ENCODE data around the gene NEDD4L. TPM values are rescaled to one million over a fixed set of nuclear protein-coding genes. Genes with fewer than 3 reads are reported as not detected.

Gene NEDD4L
- total RNA-seq, 1 experiment from 2014 or later: 42.9 TPM

DNA sequence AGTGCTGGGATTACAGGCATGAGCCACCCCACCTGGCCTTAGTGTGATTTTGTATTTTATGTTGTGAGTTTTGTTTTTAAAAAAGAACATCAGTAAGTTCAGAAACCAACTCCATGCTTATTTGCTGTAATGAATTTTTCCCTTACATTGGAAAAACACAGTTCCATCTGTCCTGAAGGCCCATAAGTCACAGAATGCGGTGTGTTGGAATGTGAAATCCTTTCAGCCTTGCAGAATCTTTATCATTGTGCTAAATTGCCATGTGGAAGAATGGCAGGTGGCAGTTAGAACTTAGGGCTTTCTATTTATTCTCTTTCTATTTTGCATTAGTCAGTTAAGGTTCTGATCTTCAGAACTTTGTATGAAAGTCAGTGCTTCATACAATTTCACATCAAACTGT is 52.6 kb downstream of the NEDD4L start:
- no TSS peak for BruUV-seq (replicated peaks)
- no peak overlapping the region for H3K4me3 ChIP-seq (ENCODE audit: low read depth in 2 of 2, low read length in 2 of 2)
- CTCF ChIA-PET: no interaction called here
- no peak overlapping the region for H3K27ac ChIP-seq (ENCODE audit: low read length)
- POLR2A ChIA-PET: no interaction called here
- H3K4me1 ChIP-seq (ENCODE audit: control insufficient read depth, insufficient read depth, low read length): no peaks in the 10 kb centered on the region
- DNase-seq (ENCODE audit: low read depth, low spot score): no peak
- no peak for ATAC-seq
- TF ChIP-seq SIN3A (IDR thresholded peaks at IDR 0.05; ENCODE audit: borderline replicate concordance, insufficient read depth, low read depth, low read length): no peak
- TF ChIP-seq, protein P1, sequence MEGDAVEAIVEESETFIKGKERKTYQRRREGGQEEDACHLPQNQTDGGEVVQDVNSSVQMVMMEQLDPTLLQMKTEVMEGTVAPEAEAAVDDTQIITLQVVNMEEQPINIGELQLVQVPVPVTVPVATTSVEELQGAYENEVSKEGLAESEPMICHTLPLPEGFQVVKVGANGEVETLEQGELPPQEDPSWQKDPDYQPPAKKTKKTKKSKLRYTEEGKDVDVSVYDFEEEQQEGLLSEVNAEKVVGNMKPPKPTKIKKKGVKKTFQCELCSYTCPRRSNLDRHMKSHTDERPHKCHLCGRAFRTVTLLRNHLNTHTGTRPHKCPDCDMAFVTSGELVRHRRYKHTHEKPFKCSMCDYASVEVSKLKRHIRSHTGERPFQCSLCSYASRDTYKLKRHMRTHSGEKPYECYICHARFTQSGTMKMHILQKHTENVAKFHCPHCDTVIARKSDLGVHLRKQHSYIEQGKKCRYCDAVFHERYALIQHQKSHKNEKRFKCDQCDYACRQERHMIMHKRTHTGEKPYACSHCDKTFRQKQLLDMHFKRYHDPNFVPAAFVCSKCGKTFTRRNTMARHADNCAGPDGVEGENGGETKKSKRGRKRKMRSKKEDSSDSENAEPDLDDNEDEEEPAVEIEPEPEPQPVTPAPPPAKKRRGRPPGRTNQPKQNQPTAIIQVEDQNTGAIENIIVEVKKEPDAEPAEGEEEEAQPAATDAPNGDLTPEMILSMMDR (IDR thresholded peaks at IDR 0.05): no peak
- no peak for TF ChIP-seq POLR2AphosphoS5 (IDR thresholded peaks at IDR 0.05; ENCODE audit: low read depth, low read length)
- TF ChIP-seq TCF7L2 (IDR thresholded peaks at IDR 0.05; ENCODE audit: low read depth, low read length): no peak
- TF ChIP-seq, protein P2, sequence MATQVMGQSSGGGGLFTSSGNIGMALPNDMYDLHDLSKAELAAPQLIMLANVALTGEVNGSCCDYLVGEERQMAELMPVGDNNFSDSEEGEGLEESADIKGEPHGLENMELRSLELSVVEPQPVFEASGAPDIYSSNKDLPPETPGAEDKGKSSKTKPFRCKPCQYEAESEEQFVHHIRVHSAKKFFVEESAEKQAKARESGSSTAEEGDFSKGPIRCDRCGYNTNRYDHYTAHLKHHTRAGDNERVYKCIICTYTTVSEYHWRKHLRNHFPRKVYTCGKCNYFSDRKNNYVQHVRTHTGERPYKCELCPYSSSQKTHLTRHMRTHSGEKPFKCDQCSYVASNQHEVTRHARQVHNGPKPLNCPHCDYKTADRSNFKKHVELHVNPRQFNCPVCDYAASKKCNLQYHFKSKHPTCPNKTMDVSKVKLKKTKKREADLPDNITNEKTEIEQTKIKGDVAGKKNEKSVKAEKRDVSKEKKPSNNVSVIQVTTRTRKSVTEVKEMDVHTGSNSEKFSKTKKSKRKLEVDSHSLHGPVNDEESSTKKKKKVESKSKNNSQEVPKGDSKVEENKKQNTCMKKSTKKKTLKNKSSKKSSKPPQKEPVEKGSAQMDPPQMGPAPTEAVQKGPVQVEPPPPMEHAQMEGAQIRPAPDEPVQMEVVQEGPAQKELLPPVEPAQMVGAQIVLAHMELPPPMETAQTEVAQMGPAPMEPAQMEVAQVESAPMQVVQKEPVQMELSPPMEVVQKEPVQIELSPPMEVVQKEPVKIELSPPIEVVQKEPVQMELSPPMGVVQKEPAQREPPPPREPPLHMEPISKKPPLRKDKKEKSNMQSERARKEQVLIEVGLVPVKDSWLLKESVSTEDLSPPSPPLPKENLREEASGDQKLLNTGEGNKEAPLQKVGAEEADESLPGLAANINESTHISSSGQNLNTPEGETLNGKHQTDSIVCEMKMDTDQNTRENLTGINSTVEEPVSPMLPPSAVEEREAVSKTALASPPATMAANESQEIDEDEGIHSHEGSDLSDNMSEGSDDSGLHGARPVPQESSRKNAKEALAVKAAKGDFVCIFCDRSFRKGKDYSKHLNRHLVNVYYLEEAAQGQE (IDR thresholded peaks at IDR 0.05; ENCODE audit: insufficient read depth in 1 of 2, low read depth in 2 of 2, low read length in 1 of 2): no peak
- in situ Hi-C loops (cut with HindIII; ENCODE audit: low pct_unique_long_range_greater_than_20kb, low sequenced_read_pairs) (no loop called here), intact Hi-C loops (cut with micrococcal nuclease; ENCODE audit: unreplicated experiment) (no loop called here)
- no peaks in the 10 kb centered on the region for H3K9me3 ChIP-seq (ENCODE audit: control insufficient read depth, insufficient read depth, low read depth, low read length)
- H3K36me3 ChIP-seq (ENCODE audit: control insufficient read depth, insufficient read depth, low read length): no peaks in the 10 kb centered on the region
- no peaks in the 10 kb centered on the region for H3K27me3 ChIP-seq (ENCODE audit: control insufficient read depth, insufficient read depth, low read length)

DNA sequence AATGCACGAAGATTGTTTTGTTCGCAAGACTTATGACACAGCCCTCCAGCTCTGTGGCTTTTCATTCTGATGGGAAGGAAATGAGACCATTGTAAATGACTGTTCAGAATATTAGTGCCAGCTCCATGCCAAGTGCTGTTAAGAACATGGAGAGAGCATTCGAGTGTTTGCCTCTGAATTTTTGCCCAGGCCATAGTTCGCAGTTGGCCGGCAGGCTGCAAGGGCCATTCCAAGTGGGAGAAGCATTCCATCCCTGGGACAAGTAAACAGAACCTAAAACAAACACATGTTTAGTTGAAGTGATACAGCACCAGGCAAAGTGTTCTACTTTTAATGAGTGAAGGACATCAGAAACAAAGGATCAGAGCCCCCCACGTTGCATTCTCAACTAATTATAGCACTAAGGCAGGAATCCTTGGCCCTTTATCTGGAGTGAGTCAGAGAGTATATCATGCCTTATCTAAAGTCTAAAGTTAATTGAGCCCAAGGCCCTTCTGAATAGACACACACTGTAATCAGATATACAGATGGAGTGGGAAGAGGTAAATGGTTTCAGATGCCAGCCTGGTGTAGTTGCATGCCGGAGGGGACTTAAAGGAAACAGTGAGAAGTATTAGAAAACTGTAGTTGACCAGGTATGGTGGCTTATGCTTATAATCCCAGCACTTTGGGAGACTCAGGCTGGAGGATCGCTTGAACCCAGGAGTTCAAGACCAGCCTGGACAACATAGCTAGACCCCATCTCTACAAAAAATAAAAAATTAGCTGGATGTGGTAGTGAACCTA is 53.3 kb downstream of the NEDD4L start:
- CTCF ChIA-PET: no interaction called here

More for the DNA sequence above, 53.3 kb downstream of the NEDD4L start:
- ATAC-seq (no peak), DNase-seq (ENCODE audit: low read depth, low spot score) (no peak)
- Histone ChIP-seq H3K4me3 (ENCODE audit: low read depth in 2 of 2, low read length in 2 of 2) (no peak overlapping the region), H3K27ac (ENCODE audit: low read length) (no peak overlapping the region), H3K36me3 (ENCODE audit: control insufficient read depth, insufficient read depth, low read length) (no peaks in the 10 kb centered on the region), H3K4me1 (ENCODE audit: control insufficient read depth, insufficient read depth, low read length) (no peaks in the 10 kb centered on the region), H3K9me3 (ENCODE audit: control insufficient read depth, insufficient read depth, low read depth, low read length) (no peaks in the 10 kb centered on the region), H3K27me3 (ENCODE audit: control insufficient read depth, insufficient read depth, low read length) (no peaks in the 10 kb centered on the region)
- TF ChIP-seq, protein P2 (IDR thresholded peaks at IDR 0.05; ENCODE audit: insufficient read depth in 1 of 2, low read depth in 2 of 2, low read length in 1 of 2): no peak
- no TSS peak for BruUV-seq (replicated peaks)
- intact Hi-C loops (cut with micrococcal nuclease; ENCODE audit: unreplicated experiment) (no loop called here), in situ Hi-C loops (cut with HindIII; ENCODE audit: low pct_unique_long_range_greater_than_20kb, low sequenced_read_pairs) (no loop called here)
- POLR2A ChIA-PET: no interaction called here
